K562 (cell line): ENCODE measurements around the gene L3MBTL3. TPM values are rescaled to one million over a fixed set of nuclear protein-coding genes. Genes with fewer than 3 reads are reported as not detected.
A peak's percentile ranks its signal among the peaks of the same experiment; 100 is the strongest.

ENCODE experiments used
- BHLHE40 ChIP-seq: IDR thresholded peaks from 2 replicates; pipeline ENCODE4 v1.6.1; 2011; ENCODE audit warnings: low read length, improper control_type of control experiment
- BMI1 ChIP-seq: fragments of 150-350 bp; IDR thresholded peaks from 2 replicates; pipeline ENCODE4 v1.6.1; 2014; ENCODE audit warnings: low read length
- CEBPG ChIP-seq, 3 experiments: fragments of 200-800 bp in 1 of 3; sonication (Bioruptor generic) in 1 of 3; sonication (generic) in 1 of 3; formaldehyde crosslinking in 1 of 3; IDR thresholded peaks in 2 of 3; conservative IDR thresholded peaks in 1 of 3; 2 replicates each; pipeline versions ENCODE4 v1.6.1 to v1.8.0; 2016 to 2022; ENCODE audit warnings: missing compliant biosample characterization in 2 of 3, missing genetic modification characterization in 2 of 3, mild to moderate bottlenecking in 1 of 3, missing genetic modification reagents in 1 of 3
- GTF2A2 ChIP-seq: IDR thresholded peaks from 2 replicates; pipeline ENCODE4 v1.6.1; 2016; ENCODE audit warnings: mild to moderate bottlenecking, missing genetic modification characterization, missing compliant biosample characterization
- HDAC1 ChIP-seq, 2 experiments: fragments of 450-650 bp; IDR thresholded peaks; 2 replicates each; pipeline ENCODE4 v1.6.1; 2016 to 2017; ENCODE audit warnings: inconsistent platforms in 1 of 2, mild to moderate bottlenecking in 1 of 2, moderate library complexity in 1 of 2
- HMGN3 ChIP-seq: IDR thresholded peaks from 2 replicates; pipeline ENCODE4 v1.6.1; 2011; ENCODE audit warnings: borderline replicate concordance, low read depth, mild to moderate bottlenecking, mixed read lengths, low read length; ENCODE audit not compliant: insufficient read length; ENCODE audit errors: extremely low read depth
- IFI16 ChIP-seq: fragments of 250-450 bp; sonication (Bioruptor Pico); IDR thresholded peaks from 2 replicates; pipeline ENCODE4 v2.1.2; 2022; ENCODE audit warnings: mild to moderate bottlenecking, inconsistent platforms
- KLF10 ChIP-seq: fragments of 250-450 bp; sonication (Bioruptor Pico); IDR thresholded peaks from 2 replicates; pipeline ENCODE4 v1.6.1; 2021; ENCODE audit warnings: matching md5 sums
- MAFG ChIP-seq: fragments of 450-650 bp; conservative IDR thresholded peaks from 2 replicates; pipeline ENCODE4 v1.6.1; 2016; ENCODE audit warnings: missing genetic modification characterization, missing compliant biosample characterization
- MAFK ChIP-seq: IDR thresholded peaks from 2 replicates; pipeline ENCODE4 v1.6.1; 2011; ENCODE audit warnings: low read length, improper control_type of control experiment
- MIER1 ChIP-seq: fragments of 450-650 bp; IDR thresholded peaks from 2 replicates; pipeline ENCODE4 v1.6.1; 2016; ENCODE audit warnings: antibody characterized with exemption, mild to moderate bottlenecking, low read depth
- NFE2L1 ChIP-seq: fragments of 450-650 bp; IDR thresholded peaks from 2 replicates; pipeline ENCODE4 v1.6.1; 2016; ENCODE audit warnings: missing genetic modification characterization, low read depth, mild to moderate bottlenecking, missing compliant biosample characterization, moderate library complexity, borderline replicate concordance
- NR2C1 ChIP-seq, 2 experiments: fragments of 450-650 bp; IDR thresholded peaks; 2 replicates each; pipeline ENCODE4 v1.6.1; 2017; ENCODE audit warnings: mild to moderate bottlenecking in 2 of 2, antibody characterized with exemption in 1 of 2, inconsistent platforms in 1 of 2, missing compliant biosample characterization in 1 of 2, missing genetic modification characterization in 1 of 2
- NUFIP1 ChIP-seq: fragments of 450-650 bp; IDR thresholded peaks from 2 replicates; pipeline ENCODE4 v1.6.1; 2018; ENCODE audit not compliant: partially characterized antibody
- RAD21 ChIP-seq, 2 experiments: fragments of 250-450 bp in 1 of 2; fragments of 450-650 bp in 1 of 2; sonication (Bioruptor Pico) in 1 of 2; formaldehyde crosslinking in 1 of 2; IDR thresholded peaks in 1 of 2; conservative IDR thresholded peaks in 1 of 2; 2 replicates each; pipeline versions ENCODE4 v1.4.0 to v1.8.0; 2020 to 2022; ENCODE audit warnings: mild to moderate bottlenecking in 2 of 2, moderate library complexity in 1 of 2
- SMARCC2 ChIP-seq: fragments of 450-650 bp; IDR thresholded peaks from 2 replicates; pipeline ENCODE4 v1.6.1; 2017; ENCODE audit warnings: antibody characterized with exemption, moderate library complexity, mild to moderate bottlenecking, low read depth
- SRSF1 ChIP-seq: fragments of 200-400 bp; formaldehyde crosslinking; IDR thresholded peaks from 2 replicates; pipeline ENCODE4 v1.6.1; 2017; ENCODE audit warnings: mild to moderate bottlenecking, low read depth, low read length, moderate library complexity
- TEAD1 ChIP-seq, 2 experiments: fragments of 450-650 bp in 1 of 2; sonication (generic) in 1 of 2; formaldehyde crosslinking; IDR thresholded peaks; 2 replicates each; pipeline versions ENCODE4 v1.4.0 to v1.8.0; 2020 to 2022; ENCODE audit warnings: mild to moderate bottlenecking in 2 of 2, missing genetic modification reagents in 1 of 2
- ZNF316 ChIP-seq: fragments of 450-650 bp; IDR thresholded peaks from 2 replicates; pipeline ENCODE4 v1.6.1; 2016
- ZNF408 ChIP-seq: fragments of 250-450 bp; sonication (Bioruptor Pico); IDR thresholded peaks from 2 replicates; pipeline ENCODE4 v1.4.0; 2020; ENCODE audit warnings: low read depth, mild to moderate bottlenecking, moderate library complexity
- ZNF586 ChIP-seq: fragments of 450-650 bp; formaldehyde crosslinking; conservative IDR thresholded peaks from 2 replicates; pipeline ENCODE4 v1.4.0; 2020; ENCODE audit warnings: mild to moderate bottlenecking, moderate library complexity
- polyA plus RNA-seq, 8 experiments: library from polyadenylated mRNA; depleted of rRNA in 4 of 8; stranded (reverse) in 5 of 8; unstranded in 3 of 8; fragments of >200 nt; fragmentation: Nextera tagmentation in 2 of 8; fragmentation: Illumina TruSeq in 1 of 8; extraction: Ambion mirVana in 2 of 8; extraction: Trizol in 1 of 8; gene quantifications; 2 replicates each; pipeline versions ENCODE4 v1.2.1 to v1.2.3, GENCODE V29; 2011 to 2014; ENCODE audit warnings: inconsistent platforms in 1 of 8, missing spikeins in 1 of 8
- total RNA-seq, 7 experiments: library from RNA; depleted of rRNA in 6 of 7; stranded (reverse); fragments of >200 nt in 6 of 7; fragmentation: Illumina TruSeq in 2 of 7; extraction: Trizol in 2 of 7; gene quantifications; 2 replicates each; pipeline versions ENCODE4 v1.2.1 to v1.2.3, GENCODE V29; 2011 to 2021; ENCODE audit warnings: low replicate concordance in 1 of 7
- TF ChIP-seq, protein P1 (sequence below): sonication (generic); formaldehyde crosslinking; IDR thresholded peaks from 2 replicates; pipeline ENCODE4 v1.8.1; 2023; ENCODE audit warnings: mild to moderate bottlenecking, missing genetic modification reagents
- TF ChIP-seq, protein P2 (sequence below): fragments of 450-650 bp; formaldehyde crosslinking; IDR thresholded peaks from 2 replicates; pipeline ENCODE4 v1.4.0; 2020; ENCODE audit warnings: mild to moderate bottlenecking, moderate library complexity
- TF ChIP-seq, protein P3 (sequence below): fragments of 450-650 bp; IDR thresholded peaks from 2 replicates; pipeline ENCODE4 v1.6.1; 2016; ENCODE audit warnings: missing biosample characterization, missing genetic modification characterization
- TF ChIP-seq, protein P4 (sequence below), 2 experiments: fragments of 450-650 bp; conservative IDR thresholded peaks; 2 replicates each; pipeline ENCODE4 v1.6.1; 2017; ENCODE audit warnings: mild to moderate bottlenecking in 2 of 2, moderate library complexity in 2 of 2

The L3MBTL3 gene
- total and polyA plus RNA-seq, 9 of the 15 experiments (the other 6 are each of a cell fraction or from before 2014, with no cell fraction given): 0.83 to 6.9 (median 5.4) TPM

DNA sequence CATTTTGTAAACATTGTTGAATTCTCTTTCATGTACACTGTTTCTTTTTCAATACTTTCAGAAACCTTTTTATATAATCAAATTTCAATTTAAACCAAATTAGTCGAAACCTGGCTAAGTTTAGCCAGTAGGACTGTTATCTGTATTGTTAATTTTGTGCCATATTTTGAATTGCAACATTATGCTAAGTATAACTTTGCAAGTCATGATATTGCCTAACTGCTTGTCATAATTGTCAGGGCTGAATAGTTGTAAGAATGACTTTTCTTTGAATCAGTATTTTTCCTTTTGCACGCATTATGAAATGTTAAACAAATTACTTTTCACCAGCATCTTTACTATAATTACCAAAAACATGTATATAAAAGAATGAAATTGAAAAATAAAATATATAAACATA is 121.7 kb downstream of the L3MBTL3 start (continued):
- TF ChIP-seq, protein P1, sequence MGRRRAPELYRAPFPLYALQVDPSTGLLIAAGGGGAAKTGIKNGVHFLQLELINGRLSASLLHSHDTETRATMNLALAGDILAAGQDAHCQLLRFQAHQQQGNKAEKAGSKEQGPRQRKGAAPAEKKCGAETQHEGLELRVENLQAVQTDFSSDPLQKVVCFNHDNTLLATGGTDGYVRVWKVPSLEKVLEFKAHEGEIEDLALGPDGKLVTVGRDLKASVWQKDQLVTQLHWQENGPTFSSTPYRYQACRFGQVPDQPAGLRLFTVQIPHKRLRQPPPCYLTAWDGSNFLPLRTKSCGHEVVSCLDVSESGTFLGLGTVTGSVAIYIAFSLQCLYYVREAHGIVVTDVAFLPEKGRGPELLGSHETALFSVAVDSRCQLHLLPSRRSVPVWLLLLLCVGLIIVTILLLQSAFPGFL (CRISPR knock-in tag): no peak
- TF ChIP-seq, protein P2, sequence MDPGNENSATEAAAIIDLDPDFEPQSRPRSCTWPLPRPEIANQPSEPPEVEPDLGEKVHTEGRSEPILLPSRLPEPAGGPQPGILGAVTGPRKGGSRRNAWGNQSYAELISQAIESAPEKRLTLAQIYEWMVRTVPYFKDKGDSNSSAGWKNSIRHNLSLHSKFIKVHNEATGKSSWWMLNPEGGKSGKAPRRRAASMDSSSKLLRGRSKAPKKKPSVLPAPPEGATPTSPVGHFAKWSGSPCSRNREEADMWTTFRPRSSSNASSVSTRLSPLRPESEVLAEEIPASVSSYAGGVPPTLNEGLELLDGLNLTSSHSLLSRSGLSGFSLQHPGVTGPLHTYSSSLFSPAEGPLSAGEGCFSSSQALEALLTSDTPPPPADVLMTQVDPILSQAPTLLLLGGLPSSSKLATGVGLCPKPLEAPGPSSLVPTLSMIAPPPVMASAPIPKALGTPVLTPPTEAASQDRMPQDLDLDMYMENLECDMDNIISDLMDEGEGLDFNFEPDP (CRISPR knock-in tag): no peak
- TF ChIP-seq NFE2L1 (tag): no peak
- TF ChIP-seq IFI16 (CRISPR knock-in tag): no peak
- TF ChIP-seq RAD21 (CRISPR knock-in tag; conservative IDR thresholded peaks at IDR 0.05 in 1 of 2, IDR thresholded peaks at IDR 0.05 in 1 of 2): no peak
- 0 out of 2 replicates have a peak, but pooled peaks have one; percentile 2 for TF ChIP-seq ZNF316
- no peak for TF ChIP-seq HMGN3
- TF ChIP-seq SMARCC2: no peak
- TF ChIP-seq MAFG (tag): peak; percentile 76
- no peak for TF ChIP-seq ZNF586 (CRISPR knock-in tag)
- TF ChIP-seq SRSF1: no peak
- no peak for TF ChIP-seq ZNF408 (CRISPR knock-in tag)
- TF ChIP-seq HDAC1 (IDR thresholded peaks at IDR 0.05): no peak
- peak; percentile 6; the same call in 1 of the 2 replicates for TF ChIP-seq MAFK
- TF ChIP-seq KLF10 (CRISPR knock-in tag): no peak
- TF ChIP-seq NR2C1 (IDR thresholded peaks at IDR 0.05): no peak
- no peak for TF ChIP-seq NR2C1 (tag; IDR thresholded peaks at IDR 0.05)
- TF ChIP-seq TEAD1 (CRISPR knock-in tag; IDR thresholded peaks at IDR 0.05): no peak
- no peak for TF ChIP-seq BHLHE40
- TF ChIP-seq GTF2A2 (tag): no peak
- TF ChIP-seq MIER1: no peak
- TF ChIP-seq NUFIP1: no peak
- no peak for TF ChIP-seq CEBPG (CRISPR knock-in tag; IDR thresholded peaks at IDR 0.05)
- peak; percentile 69 to 91 for TF ChIP-seq CEBPG (tag; conservative IDR thresholded peaks at IDR 0.05 in 1 of 2, IDR thresholded peaks at IDR 0.05 in 1 of 2)
- TF ChIP-seq, protein P3, sequence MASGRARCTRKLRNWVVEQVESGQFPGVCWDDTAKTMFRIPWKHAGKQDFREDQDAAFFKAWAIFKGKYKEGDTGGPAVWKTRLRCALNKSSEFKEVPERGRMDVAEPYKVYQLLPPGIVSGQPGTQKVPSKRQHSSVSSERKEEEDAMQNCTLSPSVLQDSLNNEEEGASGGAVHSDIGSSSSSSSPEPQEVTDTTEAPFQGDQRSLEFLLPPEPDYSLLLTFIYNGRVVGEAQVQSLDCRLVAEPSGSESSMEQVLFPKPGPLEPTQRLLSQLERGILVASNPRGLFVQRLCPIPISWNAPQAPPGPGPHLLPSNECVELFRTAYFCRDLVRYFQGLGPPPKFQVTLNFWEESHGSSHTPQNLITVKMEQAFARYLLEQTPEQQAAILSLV: peak; percentile 25; the same call in 1 of the 2 replicates
- TF ChIP-seq, protein P4, sequence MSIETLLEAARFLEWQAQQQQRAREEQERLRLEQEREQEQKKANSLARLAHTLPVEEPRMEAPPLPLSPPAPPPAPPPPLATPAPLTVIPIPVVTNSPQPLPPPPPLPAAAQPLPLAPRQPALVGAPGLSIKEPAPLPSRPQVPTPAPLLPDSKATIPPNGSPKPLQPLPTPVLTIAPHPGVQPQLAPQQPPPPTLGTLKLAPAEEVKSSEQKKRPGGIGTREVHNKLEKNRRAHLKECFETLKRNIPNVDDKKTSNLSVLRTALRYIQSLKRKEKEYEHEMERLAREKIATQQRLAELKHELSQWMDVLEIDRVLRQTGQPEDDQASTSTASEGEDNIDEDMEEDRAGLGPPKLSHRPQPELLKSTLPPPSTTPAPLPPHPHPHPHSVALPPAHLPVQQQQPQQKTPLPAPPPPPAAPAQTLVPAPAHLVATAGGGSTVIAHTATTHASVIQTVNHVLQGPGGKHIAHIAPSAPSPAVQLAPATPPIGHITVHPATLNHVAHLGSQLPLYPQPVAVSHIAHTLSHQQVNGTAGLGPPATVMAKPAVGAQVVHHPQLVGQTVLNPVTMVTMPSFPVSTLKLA (conservative IDR thresholded peaks at IDR 0.05): no peak
- TF ChIP-seq BMI1: no peak
